ENCODE data around the gene MEX3A.

Gene MEX3A

GRCh38 chr1:156112276-156113137 is 30.2 kb upstream of the MEX3A start:
- no peak for DNase-seq (ENCODE audit: extremely low spot score)
- POLR2A ChIA-PET: interaction anchor here (0.8 to 6.0 kb wide), 2 partner anchors 11 kb away, joined by 5 to 60 read pairs; no protein-coding TSS in a partner anchor
- CTCF ChIA-PET: interaction anchor here (1.2 to 3.2 kb wide), 4 partner anchors 10 to 17 kb away, joined by 4 to 11 read pairs (median 4); no protein-coding TSS in a partner anchor
- TF ChIP-seq FOXA1 (IDR thresholded peaks at IDR 0.05) (no peak), FOXK2 (IDR thresholded peaks at IDR 0.05) (no peak), NFRKB (IDR thresholded peaks at IDR 0.05) (no peak), FOXM1 (IDR thresholded peaks at IDR 0.05; ENCODE audit: borderline replicate concordance) (no peak), TARDBP (IDR thresholded peaks at IDR 0.05) (no peak), CTBP1 (IDR thresholded peaks at IDR 0.05; ENCODE audit: borderline replicate concordance) (no peak), SP1 (IDR thresholded peaks at IDR 0.05) (no peak), HDGF (IDR thresholded peaks at IDR 0.05; ENCODE audit: borderline replicate concordance) (no peak), ELF4 (IDR thresholded peaks at IDR 0.05) (no peak), ZNF384 (IDR thresholded peaks at IDR 0.05) (no peak), BHLHE40 (IDR thresholded peaks at IDR 0.05; ENCODE audit: borderline replicate concordance) (no peak), SUZ12 (IDR thresholded peaks at IDR 0.05) (no peak), L3MBTL2 (conservative IDR thresholded peaks at IDR 0.05) (no peak), ARNT (IDR thresholded peaks at IDR 0.05) (no peak), PKNOX1 (IDR thresholded peaks at IDR 0.05) (no peak), LEF1 (IDR thresholded peaks at IDR 0.05; ENCODE audit: borderline replicate concordance) (no peak)

GRCh38 chr1:156111355-156111962 is 29.2 kb upstream of the MEX3A start:
- ChIA-PET CTCF (interaction anchor here (1.3 to 3.2 kb wide), 2 partner anchors 14 to 18 kb away, joined by 4 to 11 read pairs; no protein-coding TSS in a partner anchor), POLR2A (interaction anchor here (0.8 to 6.0 kb wide), 2 partner anchors 10 to 12 kb away, joined by 5 to 60 read pairs; no protein-coding TSS in a partner anchor)
- DNase-seq (ENCODE audit: extremely low spot score): no peak
- TF ChIP-seq NFRKB (IDR thresholded peaks at IDR 0.05) (no peak), CTBP1 (IDR thresholded peaks at IDR 0.05; ENCODE audit: borderline replicate concordance) (no peak)

GRCh38 chr1:156110252-156110651 is 28.0 kb upstream of the MEX3A start:
- no peak for TF ChIP-seq CTBP1 (IDR thresholded peaks at IDR 0.05; ENCODE audit: borderline replicate concordance)
- no peak for TF ChIP-seq NFRKB (IDR thresholded peaks at IDR 0.05)
- ChIA-PET CTCF (interaction anchor here (0.9 kb wide), 1 partner anchor 13 kb away, joined by 4 read pairs; no protein-coding TSS in a partner anchor), POLR2A (no interaction called here)
- DNase-seq (ENCODE audit: extremely low spot score): no peak

- TF ChIP-seq HDGF (IDR thresholded peaks at IDR 0.05; ENCODE audit: borderline replicate concordance) (no peak), NFRKB (IDR thresholded peaks at IDR 0.05) (no peak), LEF1 (IDR thresholded peaks at IDR 0.05; ENCODE audit: borderline replicate concordance) (no peak), CTBP1 (IDR thresholded peaks at IDR 0.05; ENCODE audit: borderline replicate concordance) (no peak), FOXM1 (IDR thresholded peaks at IDR 0.05; ENCODE audit: borderline replicate concordance) (no peak), FOXK2 (IDR thresholded peaks at IDR 0.05) (no peak), ELF4 (IDR thresholded peaks at IDR 0.05) (no peak), FOXA1 (IDR thresholded peaks at IDR 0.05) (no peak), SUZ12 (IDR thresholded peaks at IDR 0.05) (no peak), BHLHE40 (IDR thresholded peaks at IDR 0.05; ENCODE audit: borderline replicate concordance) (no peak), PKNOX1 (IDR thresholded peaks at IDR 0.05) (no peak), ARNT (IDR thresholded peaks at IDR 0.05) (no peak), TARDBP (IDR thresholded peaks at IDR 0.05) (no peak), ZNF384 (IDR thresholded peaks at IDR 0.05) (no peak)
- ChIA-PET CTCF (interaction anchor here (3.4 kb wide), 1 partner anchor 21 kb away, joined by 28 read pairs; no protein-coding TSS in a partner anchor), POLR2A (no interaction called here)
- no peak for DNase-seq (ENCODE audit: extremely low spot score)
These were observed 26.5 kb upstream of the MEX3A start for GRCh38 chr1:156108664-156109241.

GRCh38 chr1:156108057-156108456 is 25.8 kb upstream of the MEX3A start:
- TF ChIP-seq FOXM1 (IDR thresholded peaks at IDR 0.05; ENCODE audit: borderline replicate concordance) (no peak), BHLHE40 (IDR thresholded peaks at IDR 0.05; ENCODE audit: borderline replicate concordance) (no peak), L3MBTL2 (conservative IDR thresholded peaks at IDR 0.05) (no peak), ARNT (IDR thresholded peaks at IDR 0.05) (no peak)
- ChIA-PET CTCF (interaction anchor here (3.4 kb wide), 1 partner anchor 22 kb away, joined by 28 read pairs; no protein-coding TSS in a partner anchor), POLR2A (interaction anchor here (1.1 to 2.3 kb wide), 2 partner anchors 12 to 21 kb away, joined by 3 to 17 read pairs; no protein-coding TSS in a partner anchor)
- no peak for DNase-seq (ENCODE audit: extremely low spot score)
